Measurements from ENCODE around the gene POU6F2.

Gene POU6F2

GRCh38 chr7:39356172-39356925 is 378.6 kb downstream of the POU6F2 start:
- no peak for TF ChIP-seq CREB1 (IDR thresholded peaks at IDR 0.05; ENCODE audit: low read depth)
- TF ChIP-seq MAX (IDR thresholded peaks at IDR 0.05): no peak
- no peak for TF ChIP-seq REST (IDR thresholded peaks at IDR 0.05; ENCODE audit: low read depth)
- no peak for TF ChIP-seq USF1 (IDR thresholded peaks at IDR 0.05)
- TF ChIP-seq NFIC (IDR thresholded peaks at IDR 0.05): no peak
- no peak for TF ChIP-seq TCF12 (IDR thresholded peaks at IDR 0.05; ENCODE audit: low read depth)

GRCh38 chr7:39357648-39358047 is 379.9 kb downstream of the POU6F2 start:
- TF ChIP-seq FOXM1 (IDR thresholded peaks at IDR 0.05; ENCODE audit: borderline replicate concordance, low read depth) (no peak), USF1 (IDR thresholded peaks at IDR 0.05) (no peak), ZBTB7A (IDR thresholded peaks at IDR 0.05; ENCODE audit: low read depth) (no peak), CEBPB (IDR thresholded peaks at IDR 0.05) (no peak), YY1 (IDR thresholded peaks at IDR 0.05; ENCODE audit: low read depth) (no peak), TCF12 (IDR thresholded peaks at IDR 0.05; ENCODE audit: low read depth) (no peak), MAX (IDR thresholded peaks at IDR 0.05) (no peak), NFIC (IDR thresholded peaks at IDR 0.05) (no peak), EP300 (IDR thresholded peaks at IDR 0.05; ENCODE audit: borderline replicate concordance) (no peak), EGR1 (IDR thresholded peaks at IDR 0.05) (no peak), REST (IDR thresholded peaks at IDR 0.05; ENCODE audit: low read depth) (no peak)

- TF ChIP-seq ZBTB7A (IDR thresholded peaks at IDR 0.05; ENCODE audit: low read depth) (no peak), USF1 (IDR thresholded peaks at IDR 0.05) (no peak), NFIC (IDR thresholded peaks at IDR 0.05) (no peak), CEBPB (IDR thresholded peaks at IDR 0.05) (no peak), EGR1 (IDR thresholded peaks at IDR 0.05) (no peak), CREB1 (IDR thresholded peaks at IDR 0.05; ENCODE audit: low read depth) (no peak), FOXM1 (IDR thresholded peaks at IDR 0.05; ENCODE audit: borderline replicate concordance, low read depth) (no peak), TCF12 (IDR thresholded peaks at IDR 0.05; ENCODE audit: low read depth) (no peak), EP300 (IDR thresholded peaks at IDR 0.05; ENCODE audit: borderline replicate concordance) (no peak)
These were observed 382.3 kb downstream of the POU6F2 start for GRCh38 chr7:39360038-39360437.

GRCh38 chr7:39360766-39361165 is 383.1 kb downstream of the POU6F2 start:
- TF ChIP-seq EGR1 (IDR thresholded peaks at IDR 0.05) (no peak), CREB1 (IDR thresholded peaks at IDR 0.05; ENCODE audit: low read depth) (no peak), ZBTB7A (IDR thresholded peaks at IDR 0.05; ENCODE audit: low read depth) (no peak), REST (IDR thresholded peaks at IDR 0.05; ENCODE audit: low read depth) (no peak), MAX (IDR thresholded peaks at IDR 0.05) (no peak), YY1 (IDR thresholded peaks at IDR 0.05; ENCODE audit: low read depth) (no peak), RAD21 (IDR thresholded peaks at IDR 0.05; ENCODE audit: low read depth) (no peak), USF1 (IDR thresholded peaks at IDR 0.05) (no peak), TEAD4 (IDR thresholded peaks at IDR 0.05) (no peak), CEBPB (IDR thresholded peaks at IDR 0.05) (no peak), NFIC (IDR thresholded peaks at IDR 0.05) (no peak), TAF1 (IDR thresholded peaks at IDR 0.05; ENCODE audit: low read depth) (no peak), TCF12 (IDR thresholded peaks at IDR 0.05; ENCODE audit: low read depth) (no peak), EP300 (IDR thresholded peaks at IDR 0.05; ENCODE audit: borderline replicate concordance) (no peak), FOXM1 (IDR thresholded peaks at IDR 0.05; ENCODE audit: borderline replicate concordance, low read depth) (no peak)
